ENCODE measurements around the gene MRPL42. TPM values are rescaled to one million over a fixed set of nuclear protein-coding genes. Genes with fewer than 3 reads are reported as not detected.
A peak's percentile ranks its signal among the peaks of the same experiment; 100 is the strongest.

The MRPL42 gene
- polyA plus RNA-seq, 4 donors, result 41.3 to 64.7 (median 47.9) TPM

DNA sequence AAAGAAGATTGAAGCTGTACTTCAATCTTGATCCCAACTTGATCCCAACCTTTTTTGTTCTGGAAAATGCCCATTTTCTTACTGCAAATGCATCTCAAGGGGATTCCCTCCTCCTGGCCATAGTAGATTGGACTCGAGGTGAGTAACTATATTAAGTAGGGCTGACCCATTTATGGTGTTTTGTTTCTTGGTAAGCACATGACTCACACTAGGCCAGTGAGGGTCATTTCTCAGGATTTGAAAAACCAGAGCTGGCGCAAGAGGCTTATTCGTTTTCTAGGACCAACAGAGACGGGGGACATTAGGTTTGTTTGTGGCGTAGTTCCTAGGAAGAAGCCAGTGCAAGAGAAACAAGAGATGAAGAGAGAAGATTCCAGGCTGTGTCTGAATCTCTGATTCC lies 51.4 kb downstream of the MRPL42 start:
- DNase-seq, result no peak
- no peak for FAIRE-seq
- H3K27me3 ChIP-seq (ENCODE audit: control insufficient read depth in 3 of 3, insufficient read depth in 3 of 3, low read length in 3 of 3), result no peaks in the 10 kb centered on the region
- H3K27ac ChIP-seq (ENCODE audit: low read depth in 1 of 3, low read length in 2 of 3), result no peak overlapping the region
- no peaks in the 10 kb centered on the region for H3K9me3 ChIP-seq (ENCODE audit: control insufficient read depth in 2 of 2, insufficient read depth in 1 of 2, low read depth in 1 of 2, low read length in 1 of 2)
- no peaks in the 10 kb centered on the region for H3K4me1 ChIP-seq (ENCODE audit: control insufficient read depth in 3 of 3, insufficient read depth in 2 of 3, low read depth in 1 of 3, low read length in 2 of 3)
- H3K4me3 ChIP-seq (ENCODE audit: low read depth in 1 of 3, low read length in 3 of 3), result no peak overlapping the region
- no peaks in the 10 kb centered on the region for H3K36me3 ChIP-seq (ENCODE audit: control insufficient read depth in 3 of 3, insufficient read depth in 2 of 3, low read depth in 1 of 3, low read length in 3 of 3)
- WGBS, 3 donors, result 80 to 85% (median 81%) methylated on average over 5 of the region's 5 CpGs

- DNase-seq (no peak), FAIRE-seq (no peak)
- Histone ChIP-seq H3K4me1 (ENCODE audit: control insufficient read depth in 3 of 3, insufficient read depth in 2 of 3, low read depth in 1 of 3, low read length in 2 of 3) (no peaks in the 10 kb centered on the region), H3K27me3 (ENCODE audit: control insufficient read depth in 3 of 3, insufficient read depth in 3 of 3, low read length in 3 of 3) (no peaks in the 10 kb centered on the region), H3K36me3 (ENCODE audit: control insufficient read depth in 3 of 3, insufficient read depth in 2 of 3, low read depth in 1 of 3, low read length in 3 of 3) (no peaks in the 10 kb centered on the region), H3K4me3 (ENCODE audit: low read depth in 1 of 3, low read length in 3 of 3) (no peak overlapping the region), H3K27ac (ENCODE audit: low read depth in 1 of 3, low read length in 2 of 3) (no peak overlapping the region), H3K9me3 (ENCODE audit: control insufficient read depth in 2 of 2, insufficient read depth in 1 of 2, low read depth in 1 of 2, low read length in 1 of 2) (no peaks in the 10 kb centered on the region)
- WGBS, 3 donors, result 26 to 70% (median 46%) methylated on average over 2 of the region's 2 CpGs
Measured at GRCh38 chr12:93519859-93520258, 52.5 kb downstream of the MRPL42 start.

- 54 to 64% (median 57%) methylated on average over 2 of the region's 2 CpGs for WGBS, 3 donors
- DNase-seq (peak in 1 of 2 donors; percentile 16), FAIRE-seq (no peak)
- H3K27ac ChIP-seq (ENCODE audit: low read depth in 1 of 3, low read length in 2 of 3), result no peak overlapping the region
- no peaks in the 10 kb centered on the region for H3K4me1 ChIP-seq (ENCODE audit: control insufficient read depth in 3 of 3, insufficient read depth in 2 of 3, low read depth in 1 of 3, low read length in 2 of 3)
- H3K27me3 ChIP-seq (ENCODE audit: control insufficient read depth in 3 of 3, insufficient read depth in 3 of 3, low read length in 3 of 3), result no peaks in the 10 kb centered on the region
- H3K4me3 ChIP-seq (ENCODE audit: low read depth in 1 of 3, low read length in 3 of 3), result no peak overlapping the region
- no peaks in the 10 kb centered on the region for H3K9me3 ChIP-seq (ENCODE audit: control insufficient read depth in 2 of 2, insufficient read depth in 1 of 2, low read depth in 1 of 2, low read length in 1 of 2)
- H3K36me3 ChIP-seq (ENCODE audit: control insufficient read depth in 3 of 3, insufficient read depth in 2 of 3, low read depth in 1 of 3, low read length in 3 of 3), result no peaks in the 10 kb centered on the region
Measured at GRCh38 chr12:93520454-93520853, 53.1 kb downstream of the MRPL42 start.

DNA sequence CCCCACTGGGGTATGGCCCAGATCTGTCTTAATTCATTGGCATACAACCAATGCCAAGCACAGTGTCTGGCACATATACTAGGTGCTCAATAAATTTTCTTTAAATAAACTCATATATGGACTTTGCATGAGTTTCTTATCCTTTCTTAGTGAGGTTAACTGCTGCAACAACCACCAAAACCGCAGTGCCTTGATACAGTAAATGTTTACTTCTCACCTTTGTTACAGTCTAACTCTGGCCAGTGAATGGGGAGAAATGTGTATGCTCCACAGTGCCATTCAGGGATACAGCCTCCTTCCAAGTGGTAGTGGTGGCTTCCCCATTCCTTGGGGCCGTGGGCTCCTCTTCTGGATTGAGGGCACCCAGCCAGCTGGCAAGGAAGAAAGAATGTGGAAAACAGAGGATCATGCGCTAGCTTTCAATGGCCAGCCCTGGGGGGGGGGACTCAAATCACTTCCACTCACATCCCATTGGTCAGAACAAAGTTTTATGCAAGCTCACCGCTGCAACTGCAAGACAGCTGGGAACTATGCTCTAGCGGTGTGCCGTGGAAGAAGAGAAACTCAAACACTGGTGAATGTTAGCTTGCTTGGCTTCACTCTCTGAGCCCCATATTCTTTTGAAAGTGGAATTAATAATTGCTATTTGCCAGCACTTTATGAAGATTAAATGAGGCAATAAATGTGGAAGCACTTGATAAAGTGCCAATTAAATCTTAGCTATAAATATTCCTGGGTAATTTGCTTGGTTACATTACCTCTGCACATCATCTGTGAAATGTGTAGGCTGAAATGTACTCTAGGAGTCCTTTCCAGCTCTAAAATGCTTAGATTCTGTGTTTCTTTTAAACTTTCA lies 54.1 kb downstream of the MRPL42 start:
- peak in 1 of 2 donors; percentile 56 for DNase-seq
- Histone ChIP-seq H3K9me3 (ENCODE audit: control insufficient read depth in 2 of 2, insufficient read depth in 1 of 2, low read depth in 1 of 2, low read length in 1 of 2) (no peaks in the 10 kb centered on the region), H3K4me3 (ENCODE audit: low read depth in 1 of 3, low read length in 3 of 3) (no peak overlapping the region), H3K36me3 (ENCODE audit: control insufficient read depth in 3 of 3, insufficient read depth in 2 of 3, low read depth in 1 of 3, low read length in 3 of 3) (no peaks in the 10 kb centered on the region), H3K27me3 (ENCODE audit: control insufficient read depth in 3 of 3, insufficient read depth in 3 of 3, low read length in 3 of 3) (no peaks in the 10 kb centered on the region), H3K27ac (ENCODE audit: low read depth in 1 of 3, low read length in 2 of 3) (no peak overlapping the region), H3K4me1 (ENCODE audit: control insufficient read depth in 3 of 3, insufficient read depth in 2 of 3, low read depth in 1 of 3, low read length in 2 of 3) (no peaks in the 10 kb centered on the region)
- WGBS, 3 donors, result 29 to 71% (median 40%) methylated on average over 6 of the region's 6 CpGs
- FAIRE-seq, result no peak

DNA sequence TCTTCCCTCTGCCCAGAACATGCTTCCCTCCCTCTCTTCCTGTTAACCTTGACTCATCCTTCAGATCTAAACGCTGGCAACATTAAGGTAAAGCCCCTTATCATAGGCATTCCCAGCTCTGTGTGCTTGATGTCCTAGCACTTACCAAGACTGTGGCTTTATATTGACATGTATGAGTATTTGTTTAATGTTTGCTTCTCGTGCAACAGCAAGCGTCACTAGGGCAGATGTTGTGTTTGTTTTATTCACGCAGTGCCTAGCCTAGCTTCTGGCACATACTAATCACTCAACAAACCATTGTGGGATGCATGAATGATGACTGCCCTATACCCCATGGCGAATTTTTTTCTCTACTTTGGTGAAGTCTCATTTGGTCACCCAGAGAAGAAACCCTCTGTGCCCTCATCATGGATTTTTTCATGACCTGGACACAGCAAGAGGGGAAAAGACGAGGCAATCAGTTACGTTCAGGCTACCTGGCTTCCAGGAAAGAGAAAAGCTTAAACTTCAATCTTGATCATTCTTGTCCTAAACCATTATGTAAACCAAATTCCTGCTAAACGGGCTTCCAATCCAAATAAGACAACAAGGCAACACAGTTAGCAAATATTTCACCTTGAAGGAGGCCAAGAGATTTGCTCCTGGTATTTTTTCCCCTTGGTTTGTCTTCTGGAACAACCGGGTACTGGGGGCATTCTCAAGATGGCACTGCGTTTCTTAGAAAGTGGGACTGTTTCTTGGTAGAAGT lies 57.2 kb downstream of the MRPL42 start:
- no peaks in the 10 kb centered on the region for H3K36me3 ChIP-seq (ENCODE audit: control insufficient read depth in 3 of 3, insufficient read depth in 2 of 3, low read depth in 1 of 3, low read length in 3 of 3)
- no peak overlapping the region for H3K4me3 ChIP-seq (ENCODE audit: low read depth in 1 of 3, low read length in 3 of 3)
- H3K27ac ChIP-seq (ENCODE audit: low read depth in 1 of 3, low read length in 2 of 3), result no peak overlapping the region
- H3K9me3 ChIP-seq (ENCODE audit: control insufficient read depth in 2 of 2, insufficient read depth in 1 of 2, low read depth in 1 of 2, low read length in 1 of 2), result no peaks in the 10 kb centered on the region
- no peak for FAIRE-seq
- DNase-seq, result no peak
- no peaks in the 10 kb centered on the region for H3K4me1 ChIP-seq (ENCODE audit: control insufficient read depth in 3 of 3, insufficient read depth in 2 of 3, low read depth in 1 of 3, low read length in 2 of 3)
- H3K27me3 ChIP-seq (ENCODE audit: control insufficient read depth in 3 of 3, insufficient read depth in 3 of 3, low read length in 3 of 3), result no peaks in the 10 kb centered on the region
- WGBS, 3 donors, result 69 to 80% (median 75%) methylated on average over 10 of the region's 10 CpGs

GRCh38 chr12:93526786-93527428 lies 59.6 kb downstream of the MRPL42 start:
- Histone ChIP-seq H3K27me3 (ENCODE audit: control insufficient read depth in 3 of 3, insufficient read depth in 3 of 3, low read length in 3 of 3) (no peaks in the 10 kb centered on the region), H3K27ac (ENCODE audit: low read depth in 1 of 3, low read length in 2 of 3) (no peak overlapping the region), H3K4me3 (ENCODE audit: low read depth in 1 of 3, low read length in 3 of 3) (no peak overlapping the region), H3K4me1 (ENCODE audit: control insufficient read depth in 3 of 3, insufficient read depth in 2 of 3, low read depth in 1 of 3, low read length in 2 of 3) (no peaks in the 10 kb centered on the region), H3K36me3 (ENCODE audit: control insufficient read depth in 3 of 3, insufficient read depth in 2 of 3, low read depth in 1 of 3, low read length in 3 of 3) (no peaks in the 10 kb centered on the region), H3K9me3 (ENCODE audit: control insufficient read depth in 2 of 2, insufficient read depth in 1 of 2, low read depth in 1 of 2, low read length in 1 of 2) (no peaks in the 10 kb centered on the region)
- DNase-seq (peak; percentile 3 to 49), FAIRE-seq (no peak)
- WGBS, 3 donors, result 45 to 72% (median 65%) methylated on average over 4 of the region's 4 CpGs

- Histone ChIP-seq H3K27me3 (ENCODE audit: control insufficient read depth in 3 of 3, insufficient read depth in 3 of 3, low read length in 3 of 3) (no peaks in the 10 kb centered on the region), H3K4me1 (ENCODE audit: control insufficient read depth in 3 of 3, insufficient read depth in 2 of 3, low read depth in 1 of 3, low read length in 2 of 3) (no peaks in the 10 kb centered on the region), H3K36me3 (ENCODE audit: control insufficient read depth in 3 of 3, insufficient read depth in 2 of 3, low read depth in 1 of 3, low read length in 3 of 3) (no peaks in the 10 kb centered on the region), H3K27ac (ENCODE audit: low read depth in 1 of 3, low read length in 2 of 3) (no peak overlapping the region), H3K4me3 (ENCODE audit: low read depth in 1 of 3, low read length in 3 of 3) (no peak overlapping the region), H3K9me3 (ENCODE audit: control insufficient read depth in 2 of 2, insufficient read depth in 1 of 2, low read depth in 1 of 2, low read length in 1 of 2) (no peaks in the 10 kb centered on the region)
- FAIRE-seq (no peak), DNase-seq (no peak)
- WGBS, 3 donors, result 48 to 60% (median 50%) methylated on average over 5 of the region's 5 CpGs
Measured at GRCh38 chr12:93530358-93530757, 63.0 kb downstream of the MRPL42 start.

DNA sequence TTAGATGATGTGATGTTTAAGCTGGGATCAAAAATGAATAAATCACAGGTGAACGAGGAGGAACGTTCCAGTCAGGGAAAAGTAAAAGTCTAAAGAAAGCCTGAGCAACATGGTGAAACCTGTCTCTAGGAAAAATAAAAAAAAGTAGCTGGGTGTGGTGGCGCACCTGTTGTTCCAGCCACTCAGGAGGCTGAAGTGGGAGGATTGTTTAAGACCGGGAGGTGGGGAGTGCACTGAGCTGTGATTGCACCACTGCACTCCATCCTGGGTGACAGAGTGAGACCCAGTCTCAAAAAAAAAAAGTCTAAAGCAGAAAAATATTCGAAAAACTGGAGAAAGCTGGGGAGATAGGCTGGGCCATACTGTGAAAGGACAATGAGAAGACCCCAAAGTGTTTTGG lies 66.0 kb downstream of the MRPL42 start:
- H3K27ac ChIP-seq (ENCODE audit: low read depth in 1 of 3, low read length in 2 of 3), result no peak overlapping the region
- FAIRE-seq, result no peak
- no peaks in the 10 kb centered on the region for H3K36me3 ChIP-seq (ENCODE audit: control insufficient read depth in 3 of 3, insufficient read depth in 2 of 3, low read depth in 1 of 3, low read length in 3 of 3)
- no peaks in the 10 kb centered on the region for H3K27me3 ChIP-seq (ENCODE audit: control insufficient read depth in 3 of 3, insufficient read depth in 3 of 3, low read length in 3 of 3)
- no peaks in the 10 kb centered on the region for H3K9me3 ChIP-seq (ENCODE audit: control insufficient read depth in 2 of 2, insufficient read depth in 1 of 2, low read depth in 1 of 2, low read length in 1 of 2)
- DNase-seq, result no peak
- 79 to 89% (median 81%) methylated on average over 5 of the region's 5 CpGs for WGBS, 3 donors
- H3K4me1 ChIP-seq (ENCODE audit: control insufficient read depth in 3 of 3, insufficient read depth in 2 of 3, low read depth in 1 of 3, low read length in 2 of 3), result no peaks in the 10 kb centered on the region
- no peak overlapping the region for H3K4me3 ChIP-seq (ENCODE audit: low read depth in 1 of 3, low read length in 3 of 3)
